H7 (cell line): ENCODE results near the gene SCN3B. TPM values are rescaled to one million over a fixed set of nuclear protein-coding genes. Genes with fewer than 3 reads are reported as not detected.

Experiments used
- DNase-seq: peaks from one replicate; pipeline ENCODE4 v3.0.0; 2012
- H3K27me3 ChIP-seq: 2 replicates; pipeline ENCODE4 v1.6.0; 2011; ENCODE audit warnings: mild to moderate bottlenecking, low read length; ENCODE audit not compliant: control insufficient read depth, insufficient read depth
- H3K36me3 ChIP-seq: replicated peaks from 2 replicates; pipeline ENCODE4 v1.5.1; 2011; ENCODE audit warnings: low read length; ENCODE audit not compliant: control insufficient read depth, insufficient read depth
- H3K4me3 ChIP-seq: 2 replicates; pipeline ENCODE4 v1.5.1; 2011; ENCODE audit warnings: low read depth, mild to moderate bottlenecking, control low read depth, low read length, moderate library complexity; ENCODE audit not compliant: insufficient read depth
- total RNA-seq: library from RNA; depleted of rRNA; stranded (reverse); fragments of >200 nt; shearing (Covaris generic); gene quantifications from 2 replicates; pipeline ENCODE4 v1.2.3, GENCODE V29; 2014; rRNA removed

The SCN3B gene
- total RNA-seq, 1 experiment from 2014 or later = 0.14 TPM

DNA sequence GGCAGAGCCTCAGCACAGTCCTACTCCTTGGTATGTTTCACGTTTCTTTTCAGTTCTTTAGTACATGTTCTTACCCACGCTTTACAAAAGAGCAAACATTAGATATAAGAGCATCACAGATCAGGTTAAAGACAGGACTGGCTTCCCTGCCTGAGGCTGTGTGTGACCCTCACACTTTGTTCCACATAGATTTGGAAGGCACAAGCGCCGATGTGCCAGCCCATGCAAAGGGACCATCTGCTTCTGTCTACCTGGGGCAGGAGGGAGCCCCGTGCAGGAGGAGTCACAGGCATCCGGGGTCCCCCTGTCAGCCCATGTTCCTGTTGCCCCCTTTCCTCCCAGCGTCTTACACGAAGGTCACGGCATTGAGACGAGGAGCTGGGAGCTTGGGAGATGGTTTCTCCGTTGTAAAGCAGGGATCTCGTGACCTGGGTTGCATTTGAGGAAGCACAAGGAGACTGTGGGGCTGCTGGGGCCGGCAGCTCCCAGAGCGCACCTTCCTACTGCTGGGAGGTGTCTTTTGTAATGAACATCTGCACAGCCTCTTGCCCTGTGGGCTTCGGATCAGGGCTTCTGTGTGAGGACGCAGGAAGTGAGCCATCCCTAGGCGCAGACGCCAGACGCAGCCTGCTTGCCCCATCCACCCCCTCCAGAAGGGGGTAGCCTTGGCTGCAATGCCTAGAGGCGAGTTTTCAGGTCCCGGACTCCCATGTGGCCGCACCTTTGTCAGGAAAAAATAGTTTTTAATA is 72.6 kb downstream of the SCN3B start:
- H3K27me3 ChIP-seq = no peaks in the 10 kb centered on the region
- no peaks in the 10 kb centered on the region for H3K36me3 ChIP-seq
- no peak for DNase-seq
- no peak overlapping the region for H3K4me3 ChIP-seq

DNA sequence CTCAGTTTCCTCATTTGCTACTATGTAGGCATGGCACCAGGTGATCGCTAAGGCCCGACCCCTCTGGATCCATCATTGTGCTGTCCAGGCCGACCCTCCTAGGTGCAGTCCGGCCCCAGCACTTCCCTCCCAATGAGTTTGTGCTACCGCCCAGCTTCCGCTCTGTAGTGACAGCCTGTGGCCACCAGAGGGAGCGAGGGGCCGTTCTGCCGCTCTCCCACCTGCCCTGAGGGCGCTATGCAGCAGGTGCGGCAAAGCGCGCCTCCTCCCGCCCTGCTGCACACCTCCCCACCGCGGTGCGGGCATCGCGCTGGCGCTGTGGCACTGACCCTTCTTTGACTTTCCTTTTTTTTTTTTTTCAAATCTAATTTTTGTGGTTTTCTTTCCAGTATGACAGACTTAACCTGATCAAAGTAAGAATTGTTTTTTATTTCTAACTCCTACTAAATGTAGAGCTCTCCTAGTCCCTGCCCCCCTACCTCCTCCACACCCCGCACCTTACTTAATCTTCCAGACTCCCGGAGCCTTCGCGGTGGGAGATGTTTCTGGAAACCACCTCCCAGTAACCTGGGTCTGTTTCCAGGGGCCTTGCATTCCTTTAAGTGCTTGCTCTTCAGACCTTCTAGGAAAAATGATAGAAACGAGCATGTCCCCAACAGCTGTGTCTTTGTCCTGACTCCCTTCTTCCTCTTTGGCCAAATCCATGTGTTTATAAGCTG is 73.7 kb downstream of the SCN3B start:
- peak; percentile 95 for DNase-seq
- Histone ChIP-seq H3K4me3 (no peak overlapping the region), H3K27me3 (no peaks in the 10 kb centered on the region), H3K36me3 (no peaks in the 10 kb centered on the region)

DNA sequence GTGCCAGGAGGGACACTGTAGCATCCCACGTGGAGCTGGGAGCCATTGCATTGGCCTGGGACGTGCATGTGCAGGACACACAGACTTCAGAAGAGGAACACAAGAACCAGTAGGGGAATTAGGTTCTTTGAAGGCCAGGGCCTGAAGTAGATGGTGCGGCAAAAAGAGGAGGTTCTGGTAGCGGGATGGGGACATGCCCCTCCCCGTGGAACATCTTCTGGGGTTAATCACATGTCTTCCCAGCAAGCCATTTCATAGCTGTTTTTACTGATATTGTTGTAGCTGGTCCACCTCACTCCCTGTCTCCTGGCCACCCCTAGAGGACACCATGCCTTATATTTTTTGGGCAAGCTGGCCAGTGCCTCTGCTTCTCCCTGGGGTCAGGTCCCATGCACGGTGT is 74.3 kb downstream of the SCN3B start:
- Histone ChIP-seq H3K36me3 (no peaks in the 10 kb centered on the region), H3K4me3 (no peak overlapping the region)
- no peak for DNase-seq

DNA sequence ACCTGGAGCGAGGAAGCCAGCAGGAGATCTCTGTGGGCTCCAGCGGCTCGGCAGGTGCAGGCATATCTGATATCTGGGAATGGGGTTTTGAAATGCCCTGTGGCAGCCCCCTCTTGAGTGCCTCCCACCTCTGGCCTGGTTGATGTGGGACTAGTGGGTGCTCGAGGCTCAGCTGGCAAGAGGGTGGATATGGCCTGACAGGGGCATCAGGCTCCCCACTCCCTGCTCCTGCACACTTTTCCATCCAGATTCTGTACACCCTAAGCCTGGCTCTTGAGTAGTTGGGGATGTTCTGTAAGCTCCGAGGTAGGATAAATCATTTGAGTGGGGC is 75.0 kb downstream of the SCN3B start:
- DNase-seq = no peak
- Histone ChIP-seq H3K4me3 (no peak overlapping the region), H3K36me3 (no peaks in the 10 kb centered on the region), H3K27me3 (no peaks in the 10 kb centered on the region)

More for the DNA sequence above, 74.3 kb downstream of the SCN3B start:
- no peaks in the 10 kb centered on the region for H3K27me3 ChIP-seq

Other genes with a start within 250 kb of the SCN3B start
- 15.9 and 17.1 TPM in 2 replicates for gene GRAMD1B, start 224.4 kb downstream of the SCN3B start, total RNA-seq
- gene ZNF202, start 87.0 kb upstream of the SCN3B start, total RNA-seq = 23.0 and 26.5 TPM in 2 replicates
- gene OR6X1, start 99.9 kb upstream of the SCN3B start, total RNA-seq = not detected in 2 replicates
- gene OR6M1, start 151.7 kb upstream of the SCN3B start, total RNA-seq = not detected in 2 replicates
- gene TMEM225, start 231.0 kb upstream of the SCN3B start, total RNA-seq = not detected in 2 replicates
- not detected in 2 replicates for gene OR8D4, start 247.5 kb upstream of the SCN3B start, total RNA-seq